ENCODE results near the gene MRM2.

DNA sequence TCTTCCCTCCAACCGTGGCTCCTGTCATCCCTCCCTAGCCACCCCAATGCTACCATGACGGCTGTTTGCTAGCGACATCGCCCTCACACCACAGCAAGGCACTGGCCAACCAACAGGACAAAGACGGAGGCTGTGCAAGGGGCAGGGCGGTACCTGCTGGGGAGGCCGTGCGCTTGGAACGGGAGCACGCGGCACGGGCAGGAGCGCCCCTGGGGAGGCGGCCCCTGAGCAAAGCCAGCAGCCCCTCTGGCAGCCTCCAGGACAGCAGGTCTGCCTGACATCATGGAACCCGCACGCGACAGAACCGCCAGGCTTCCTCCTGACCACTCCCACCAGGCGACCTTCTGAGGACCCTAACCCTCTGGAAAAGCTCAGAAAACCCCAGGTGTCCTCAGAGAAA is 22.0 kb downstream of the MRM2 start:
- TF ChIP-seq, protein P1, sequence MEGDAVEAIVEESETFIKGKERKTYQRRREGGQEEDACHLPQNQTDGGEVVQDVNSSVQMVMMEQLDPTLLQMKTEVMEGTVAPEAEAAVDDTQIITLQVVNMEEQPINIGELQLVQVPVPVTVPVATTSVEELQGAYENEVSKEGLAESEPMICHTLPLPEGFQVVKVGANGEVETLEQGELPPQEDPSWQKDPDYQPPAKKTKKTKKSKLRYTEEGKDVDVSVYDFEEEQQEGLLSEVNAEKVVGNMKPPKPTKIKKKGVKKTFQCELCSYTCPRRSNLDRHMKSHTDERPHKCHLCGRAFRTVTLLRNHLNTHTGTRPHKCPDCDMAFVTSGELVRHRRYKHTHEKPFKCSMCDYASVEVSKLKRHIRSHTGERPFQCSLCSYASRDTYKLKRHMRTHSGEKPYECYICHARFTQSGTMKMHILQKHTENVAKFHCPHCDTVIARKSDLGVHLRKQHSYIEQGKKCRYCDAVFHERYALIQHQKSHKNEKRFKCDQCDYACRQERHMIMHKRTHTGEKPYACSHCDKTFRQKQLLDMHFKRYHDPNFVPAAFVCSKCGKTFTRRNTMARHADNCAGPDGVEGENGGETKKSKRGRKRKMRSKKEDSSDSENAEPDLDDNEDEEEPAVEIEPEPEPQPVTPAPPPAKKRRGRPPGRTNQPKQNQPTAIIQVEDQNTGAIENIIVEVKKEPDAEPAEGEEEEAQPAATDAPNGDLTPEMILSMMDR (IDR thresholded peaks at IDR 0.05 in 8 of 11, conservative IDR thresholded peaks at IDR 0.05 in 3 of 11) = no peak
- TF ChIP-seq POLR2A (IDR thresholded peaks at IDR 0.05) = no peak
- TF ChIP-seq POLR2AphosphoS5 (IDR thresholded peaks at IDR 0.05) = no peak

Data from spleen (tissue), 7 donors.